BLaER1 treated with 17β-estradiol and CSF1 and Interleukin-3, amounts not matched to agents 10 nM and 100 nM (cell line): ENCODE results near the gene CST7.

Source experiments
- H3K27ac ChIP-seq, 11 experiments: shearing (Covaris generic); formaldehyde crosslinking; 2 replicates each; pipeline ENCODE4 v1.8.1; 2022
- H3K27me3 ChIP-seq, 11 experiments: shearing (Covaris generic); formaldehyde crosslinking; 2 replicates each; pipeline ENCODE4 v1.8.1; 2022
- H3K36me3 ChIP-seq, 11 experiments: shearing (Covaris generic); formaldehyde crosslinking; 2 replicates each; pipeline ENCODE4 v1.8.1; 2022
- H3K4me1 ChIP-seq, 10 experiments: shearing (Covaris generic); formaldehyde crosslinking; 2 replicates each; pipeline ENCODE4 v1.8.1; 2022
- H3K4me2 ChIP-seq, 11 experiments: shearing (Covaris generic); formaldehyde crosslinking; 2 replicates each; pipeline ENCODE4 v1.8.1; 2022
- H3K4me3 ChIP-seq, 10 experiments: shearing (Covaris generic); formaldehyde crosslinking; 2 replicates each; pipeline ENCODE4 v1.8.1; 2022
- H3K9ac ChIP-seq, 11 experiments: shearing (Covaris generic); formaldehyde crosslinking; 2 replicates each; pipeline ENCODE4 v1.8.1; 2022
- H3K9me3 ChIP-seq, 11 experiments: shearing (Covaris generic); formaldehyde crosslinking; replicated peaks in 1 of 11; 2 replicates each; pipeline ENCODE4 v1.8.1; 2022
- H4K20me1 ChIP-seq, 11 experiments: shearing (Covaris generic); formaldehyde crosslinking; 2 replicates each; pipeline ENCODE4 v1.8.1; 2022
- Cebpa-rat ChIP-seq, 11 experiments: shearing (Covaris generic); IDR thresholded peaks; 2 replicates each; pipeline ENCODE4 v1.8.1; 2022

CST7 gene

GRCh38 chr20:24979036-24979960 lies 30.2 kb downstream of the CST7 start:
- no peak for TF ChIP-seq Cebpa-rat (IDR thresholded peaks at IDR 0.05)
- Histone ChIP-seq H3K4me2 (peak overlapping the region in 3 of 11 experiments; percentile 8 to 75 (median 38); a peak in 3 of 22 replicates), H3K27ac (0 out of 22 replicates have a peak overlapping the region, but pooled peaks of 1 of the 11 experiments have one; percentile 4), H3K9ac (no peak overlapping the region), H3K27me3 (no peaks in the 10 kb centered on the region), H4K20me1 (peaks cover 0 to 50% (median 6%) of the 10 kb centered on the region in 11 experiments; a peak in 11 of 22 replicates), H3K36me3 (peaks cover 84 to 100% (median 96%) of the 10 kb centered on the region in 11 experiments), H3K4me1 (peaks cover 0 to 46% (median 13%) of the 10 kb centered on the region in 10 experiments; a peak in 16 of 20 replicates), H3K4me3 (no peak overlapping the region), H3K9me3 (peaks cover 33 to 57% (median 50%) of the 10 kb centered on the region in 11 experiments)

DNA sequence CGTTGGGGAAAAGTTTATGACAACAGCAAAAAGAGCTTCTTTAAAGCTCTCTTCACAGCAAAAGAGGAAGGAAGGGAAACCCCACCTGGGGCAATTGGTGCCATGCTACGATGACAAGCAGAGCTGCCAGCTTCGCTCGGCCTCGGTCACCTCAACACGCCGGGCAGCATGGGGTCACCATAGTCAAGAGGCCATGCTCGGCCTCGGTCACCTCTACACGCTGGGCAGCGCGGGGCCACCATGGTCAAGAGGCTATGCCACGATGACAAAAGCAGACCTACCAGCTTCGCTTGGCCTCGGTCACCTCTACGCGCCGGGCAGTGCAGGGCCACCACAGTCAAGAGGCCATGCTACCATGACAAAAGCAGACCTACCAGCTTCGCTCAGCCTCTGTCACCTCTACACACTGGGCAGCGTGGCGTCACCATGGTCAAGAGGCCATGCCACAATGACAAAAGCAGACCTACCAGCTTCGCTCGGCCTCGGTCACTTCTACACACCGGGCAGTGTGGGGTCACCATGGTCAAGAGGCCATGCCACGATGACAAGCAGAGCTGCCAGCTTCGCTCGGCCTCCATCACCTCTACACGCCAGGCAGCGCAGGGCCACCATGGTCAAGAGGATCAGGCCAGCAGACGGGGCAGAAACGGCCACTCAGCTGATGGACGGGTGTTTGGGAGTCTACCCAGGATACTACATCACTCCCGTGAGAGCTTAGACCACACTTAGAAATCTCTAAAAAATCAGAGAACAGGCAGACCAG lies 31.4 kb downstream of the CST7 start:
- H3K4me1 ChIP-seq: peaks cover 7 to 52% (median 22%) of the 10 kb centered on the region in 10 experiments
- no peak for TF ChIP-seq Cebpa-rat (IDR thresholded peaks at IDR 0.05)
- H3K36me3 ChIP-seq: peaks cover 75 to 90% (median 87%) of the 10 kb centered on the region in 11 experiments
- peaks cover 6 to 62% (median 18%) of the 10 kb centered on the region in 11 experiments; a peak in 16 of 22 replicates for H4K20me1 ChIP-seq
- no peak overlapping the region for H3K9ac ChIP-seq
- H3K4me2 ChIP-seq: peak overlapping the region in 5 of 11 experiments; percentile 2 to 75 (median 10); a peak in 7 of 22 replicates
- peak overlapping the region in 1 of 11 experiments; percentile 19; a peak in 1 of 22 replicates for H3K27ac ChIP-seq
- peak overlapping the region in 1 of 10 experiments; percentile 2; a peak in 2 of 20 replicates for H3K4me3 ChIP-seq
- H3K9me3 ChIP-seq: peaks cover 33 to 53% (median 46%) of the 10 kb centered on the region in 11 experiments
- no peaks in the 10 kb centered on the region for H3K27me3 ChIP-seq

DNA sequence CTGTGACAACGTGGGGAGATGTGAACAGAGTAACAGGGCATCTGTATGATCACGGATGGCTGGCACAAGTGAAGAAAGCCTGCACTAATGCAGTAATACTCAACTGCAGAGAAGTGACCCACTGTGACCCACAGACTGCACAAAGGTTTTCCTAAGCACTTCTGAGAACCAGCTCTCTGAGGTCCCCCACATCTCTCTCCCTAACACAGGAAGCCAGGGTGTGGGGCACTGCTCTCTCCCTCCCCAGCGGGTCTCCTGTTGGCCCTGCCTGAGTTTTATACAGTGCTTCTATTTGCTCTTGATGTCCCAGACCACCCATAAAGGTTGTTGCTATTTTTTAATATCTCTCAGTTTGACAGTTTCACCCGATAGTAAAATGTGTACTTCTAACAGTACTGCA lies 32.2 kb downstream of the CST7 start:
- peak overlapping the region in 1 of 11 experiments; percentile 19; a peak in 1 of 22 replicates for H3K27ac ChIP-seq

DNA sequence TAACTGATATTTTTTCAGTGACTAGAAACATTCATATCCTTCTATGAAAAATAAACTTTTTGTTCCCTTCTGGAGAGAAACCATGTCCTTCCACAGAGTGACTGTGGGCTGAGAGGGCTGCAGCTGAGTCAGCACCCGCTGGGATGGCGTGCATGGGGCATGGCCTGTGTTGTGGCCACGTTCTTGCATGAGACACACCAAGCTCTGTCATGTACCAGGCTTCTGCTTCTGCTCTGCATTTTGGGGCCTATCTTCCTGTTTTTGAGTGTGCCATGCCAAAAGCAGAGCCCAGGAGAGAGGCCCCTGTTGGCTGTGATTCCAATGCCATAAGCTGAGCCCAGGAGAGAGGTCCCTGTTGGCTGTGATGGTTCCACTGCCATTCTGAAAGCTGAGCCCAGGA lies 32.7 kb downstream of the CST7 start:
- H3K9me3 ChIP-seq: peaks cover 20 to 40% (median 32%) of the 10 kb centered on the region in 11 experiments
- no peak for TF ChIP-seq Cebpa-rat (IDR thresholded peaks at IDR 0.05)
- H3K27ac ChIP-seq: peak overlapping the region in 1 of 11 experiments; percentile 19; a peak in 1 of 22 replicates
- H3K4me2 ChIP-seq: peak overlapping the region in 6 of 11 experiments; percentile 17 to 75 (median 28); a peak in 9 of 22 replicates
- peaks cover 15 to 64% (median 34%) of the 10 kb centered on the region in 10 experiments for H3K4me1 ChIP-seq
- peaks cover 18 to 75% (median 31%) of the 10 kb centered on the region in 11 experiments; a peak in 18 of 22 replicates for H4K20me1 ChIP-seq
- no peak overlapping the region for H3K9ac ChIP-seq
- H3K36me3 ChIP-seq: peaks cover 62 to 80% (median 73%) of the 10 kb centered on the region in 11 experiments
- no peaks in the 10 kb centered on the region for H3K27me3 ChIP-seq
- H3K4me3 ChIP-seq: no peak overlapping the region

More for the DNA sequence above, 32.2 kb downstream of the CST7 start:
- no peak overlapping the region for H3K4me3 ChIP-seq
- H3K27me3 ChIP-seq: no peaks in the 10 kb centered on the region
- H3K4me1 ChIP-seq: peaks cover 15 to 60% (median 30%) of the 10 kb centered on the region in 10 experiments
- peaks cover 67 to 82% (median 78%) of the 10 kb centered on the region in 11 experiments for H3K36me3 ChIP-seq
- peak overlapping the region in 1 of 11 experiments; percentile 45; a peak in 1 of 22 replicates for H3K9ac ChIP-seq
- H4K20me1 ChIP-seq: peaks cover 14 to 70% (median 26%) of the 10 kb centered on the region in 11 experiments; a peak in 18 of 22 replicates
- no peak for TF ChIP-seq Cebpa-rat (IDR thresholded peaks at IDR 0.05)
- H3K4me2 ChIP-seq: peak overlapping the region in 3 of 11 experiments; percentile 24 to 75 (median 62); a peak in 5 of 22 replicates
- peaks cover 25 to 45% (median 37%) of the 10 kb centered on the region in 11 experiments for H3K9me3 ChIP-seq

- Histone ChIP-seq H4K20me1 (peaks cover 22 to 87% (median 44%) of the 10 kb centered on the region in 11 experiments; a peak in 18 of 22 replicates), H3K4me2 (peak overlapping the region in 2 of 11 experiments; percentile 63 to 74; a peak in 3 of 22 replicates), H3K36me3 (peaks cover 41 to 66% (median 52%) of the 10 kb centered on the region in 11 experiments), H3K9me3 (peaks cover 13 to 26% (median 18%) of the 10 kb centered on the region in 11 experiments; a peak in 21 of 22 replicates), H3K27ac (no peak overlapping the region), H3K9ac (no peak overlapping the region; a peak in 1 of 22 replicates), H3K4me1 (peaks cover 35 to 75% (median 55%) of the 10 kb centered on the region in 10 experiments), H3K27me3 (no peaks in the 10 kb centered on the region), H3K4me3 (no peak overlapping the region)
- TF ChIP-seq Cebpa-rat (IDR thresholded peaks at IDR 0.05): no peak
Measured at GRCh38 chr20:24983896-24984295, 34.8 kb downstream of the CST7 start.

DNA sequence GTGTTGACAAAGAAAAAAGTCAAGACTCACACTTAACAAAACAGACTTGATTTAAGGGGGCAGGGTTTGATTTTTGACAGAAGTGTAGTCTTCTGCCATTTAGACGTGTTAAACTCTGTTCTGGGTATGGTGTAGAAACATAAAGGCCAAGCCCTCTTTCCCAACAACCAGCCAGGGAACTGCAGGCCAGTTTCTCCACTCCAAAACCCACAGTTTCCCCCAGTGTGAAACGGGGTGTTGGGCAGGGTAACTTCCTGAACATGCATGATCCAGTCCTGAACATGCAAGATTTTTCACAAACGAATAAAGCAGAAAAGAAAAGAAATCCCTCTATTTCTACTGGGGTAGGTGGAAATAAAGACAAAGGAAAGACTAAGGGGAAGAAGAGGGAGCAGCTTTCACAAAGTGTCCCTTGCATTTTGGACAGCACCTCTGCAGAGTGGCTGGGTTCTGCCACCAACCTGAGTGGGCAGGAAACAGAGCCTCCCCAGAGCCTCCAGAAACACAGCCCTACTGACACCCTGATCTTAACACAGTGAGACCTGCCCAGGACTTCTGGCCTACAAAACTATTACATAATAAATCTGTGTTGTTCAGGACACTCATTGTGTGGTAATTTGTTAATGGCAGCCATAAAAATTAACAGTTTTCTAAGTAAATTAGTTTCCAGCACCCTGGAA lies 36.0 kb downstream of the CST7 start:
- Histone ChIP-seq H3K9ac (peak overlapping the region in 1 of 11 experiments; percentile 14; a peak in 1 of 22 replicates), H3K4me1 (peaks cover 47 to 80% (median 64%) of the 10 kb centered on the region in 10 experiments), H3K9me3 (peaks cover 7 to 18% (median 13%) of the 10 kb centered on the region in 11 experiments; a peak in 21 of 22 replicates), H3K27ac (peak overlapping the region in 3 of 11 experiments; percentile 2 to 19 (median 12); a peak in 1 of 22 replicates), H3K36me3 (peaks cover 29 to 54% (median 40%) of the 10 kb centered on the region in 11 experiments), H4K20me1 (peaks cover 22 to 85% (median 51%) of the 10 kb centered on the region in 11 experiments; a peak in 18 of 22 replicates), H3K4me3 (no peak overlapping the region), H3K4me2 (peak overlapping the region; percentile 20 to 74 (median 53)), H3K27me3 (no peaks in the 10 kb centered on the region)
- no peak for TF ChIP-seq Cebpa-rat (IDR thresholded peaks at IDR 0.05)

- Histone ChIP-seq H3K4me2 (peak overlapping the region; percentile 20 to 74 (median 53); a peak in 21 of 22 replicates), H3K4me1 (peaks cover 54 to 81% (median 65%) of the 10 kb centered on the region in 10 experiments), H3K9me3 (peaks cover 0 to 11% (median 6%) of the 10 kb centered on the region in 11 experiments; a peak in 19 of 22 replicates), H3K4me3 (no peak overlapping the region), H4K20me1 (peaks cover 22 to 85% (median 55%) of the 10 kb centered on the region in 11 experiments; a peak in 18 of 22 replicates), H3K9ac (no peak overlapping the region), H3K36me3 (peaks cover 22 to 47% (median 33%) of the 10 kb centered on the region in 11 experiments), H3K27ac (0 out of 22 replicates have a peak overlapping the region, but pooled peaks of 1 of the 11 experiments have one; percentile 12), H3K27me3 (no peaks in the 10 kb centered on the region)
- TF ChIP-seq Cebpa-rat (IDR thresholded peaks at IDR 0.05): no peak
Measured at GRCh38 chr20:24985802-24986201, 36.7 kb downstream of the CST7 start.
